Retinal pigment epithelial cell (primary cell): ENCODE measurements around the gene CCDC34.

Experiments used
- DNase-seq: peaks from one replicate; pipeline ENCODE4 v3.0.0-alpha.2; 2010; ENCODE audit warnings: low read depth
- H3K4me3 ChIP-seq: 2 replicates; pipeline ENCODE4 v1.5.1; 2011; ENCODE audit warnings: mild to moderate bottlenecking, low read length, control low read depth, moderate library complexity
- CTCF ChIP-seq: conservative IDR thresholded peaks from 2 replicates; pipeline ENCODE4 v1.5.1; 2011; ENCODE audit warnings: low read depth, low read length, control low read depth, inconsistent platforms

The CCDC34 gene

GRCh38 chr11:27363576-27364117 is 632 bp upstream of the CCDC34 start:
- TF ChIP-seq CTCF = no peak
- H3K4me3 ChIP-seq = peak overlapping the region; percentile 84
- DNase-seq = no peak

GRCh38 chr11:27361649-27362431 is 1.2 kb downstream of the CCDC34 start:
- no peak for TF ChIP-seq CTCF
- H3K4me3 ChIP-seq = peak overlapping the region; percentile 84
- DNase-seq = no peak

GRCh38 chr11:27358296-27358695 is 4.7 kb downstream of the CCDC34 start:
- H3K4me3 ChIP-seq = no peak overlapping the region
- no peak for DNase-seq
- TF ChIP-seq CTCF = no peak

GRCh38 chr11:27357250-27357649 is 5.8 kb downstream of the CCDC34 start:
- TF ChIP-seq CTCF = no peak
- no peak overlapping the region for H3K4me3 ChIP-seq
- no peak for DNase-seq

- no peak for TF ChIP-seq CTCF
- H3K4me3 ChIP-seq = no peak overlapping the region
- no peak for DNase-seq
Measured at GRCh38 chr11:27356624-27357222, 6.3 kb downstream of the CCDC34 start.

GRCh38 chr11:27355575-27356104 is 7.4 kb downstream of the CCDC34 start:
- no peak for TF ChIP-seq CTCF

More at GRCh38 chr11:27355575-27356104, 7.4 kb downstream of the CCDC34 start:
- H3K4me3 ChIP-seq = no peak overlapping the region
- DNase-seq = no peak
